Measurements from ENCODE around the gene SREK1IP1. TPM values are rescaled to one million over a fixed set of nuclear protein-coding genes. Genes with fewer than 3 reads are reported as not detected.

SREK1IP1 gene
- total and polyA plus RNA-seq, 9 of the 15 experiments (the other 6 are each of a cell fraction or from before 2014, with no cell fraction given) = 6.9 to 45.2 (median 21.7) TPM

DNA sequence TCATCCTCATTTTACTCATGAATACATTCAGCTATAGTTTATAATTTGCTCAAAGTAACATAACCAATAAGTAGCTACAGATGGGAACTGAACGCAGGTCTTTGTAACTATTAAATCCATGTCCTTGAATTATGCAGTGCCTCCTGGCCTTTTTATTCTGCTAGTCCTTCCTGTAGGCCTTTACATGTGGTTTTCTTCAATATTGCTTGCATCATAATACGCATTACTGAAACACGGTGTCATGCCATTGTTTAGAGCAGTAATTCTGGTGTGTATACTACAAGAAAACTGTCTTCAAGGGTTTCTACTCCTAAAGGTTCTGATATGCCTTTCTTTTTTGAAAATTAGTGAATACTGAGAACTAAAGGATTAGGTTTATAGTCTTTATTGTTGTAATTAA is 21.0 kb upstream of the SREK1IP1 start (continued):
- TF ChIP-seq, protein P1, sequence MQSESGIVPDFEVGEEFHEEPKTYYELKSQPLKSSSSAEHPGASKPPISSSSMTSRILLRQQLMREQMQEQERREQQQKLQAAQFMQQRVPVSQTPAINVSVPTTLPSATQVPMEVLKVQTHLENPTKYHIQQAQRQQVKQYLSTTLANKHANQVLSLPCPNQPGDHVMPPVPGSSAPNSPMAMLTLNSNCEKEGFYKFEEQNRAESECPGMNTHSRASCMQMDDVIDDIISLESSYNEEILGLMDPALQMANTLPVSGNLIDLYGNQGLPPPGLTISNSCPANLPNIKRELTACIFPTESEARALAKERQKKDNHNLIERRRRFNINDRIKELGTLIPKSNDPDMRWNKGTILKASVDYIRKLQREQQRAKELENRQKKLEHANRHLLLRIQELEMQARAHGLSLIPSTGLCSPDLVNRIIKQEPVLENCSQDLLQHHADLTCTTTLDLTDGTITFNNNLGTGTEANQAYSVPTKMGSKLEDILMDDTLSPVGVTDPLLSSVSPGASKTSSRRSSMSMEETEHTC (IDR thresholded peaks at IDR 0.05) = no peak
- TF ChIP-seq, protein P2, sequence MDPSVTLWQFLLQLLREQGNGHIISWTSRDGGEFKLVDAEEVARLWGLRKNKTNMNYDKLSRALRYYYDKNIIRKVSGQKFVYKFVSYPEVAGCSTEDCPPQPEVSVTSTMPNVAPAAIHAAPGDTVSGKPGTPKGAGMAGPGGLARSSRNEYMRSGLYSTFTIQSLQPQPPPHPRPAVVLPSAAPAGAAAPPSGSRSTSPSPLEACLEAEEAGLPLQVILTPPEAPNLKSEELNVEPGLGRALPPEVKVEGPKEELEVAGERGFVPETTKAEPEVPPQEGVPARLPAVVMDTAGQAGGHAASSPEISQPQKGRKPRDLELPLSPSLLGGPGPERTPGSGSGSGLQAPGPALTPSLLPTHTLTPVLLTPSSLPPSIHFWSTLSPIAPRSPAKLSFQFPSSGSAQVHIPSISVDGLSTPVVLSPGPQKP (CRISPR knock-in tag; IDR thresholded peaks at IDR 0.05) = no peak
- TF ChIP-seq, protein P3, sequence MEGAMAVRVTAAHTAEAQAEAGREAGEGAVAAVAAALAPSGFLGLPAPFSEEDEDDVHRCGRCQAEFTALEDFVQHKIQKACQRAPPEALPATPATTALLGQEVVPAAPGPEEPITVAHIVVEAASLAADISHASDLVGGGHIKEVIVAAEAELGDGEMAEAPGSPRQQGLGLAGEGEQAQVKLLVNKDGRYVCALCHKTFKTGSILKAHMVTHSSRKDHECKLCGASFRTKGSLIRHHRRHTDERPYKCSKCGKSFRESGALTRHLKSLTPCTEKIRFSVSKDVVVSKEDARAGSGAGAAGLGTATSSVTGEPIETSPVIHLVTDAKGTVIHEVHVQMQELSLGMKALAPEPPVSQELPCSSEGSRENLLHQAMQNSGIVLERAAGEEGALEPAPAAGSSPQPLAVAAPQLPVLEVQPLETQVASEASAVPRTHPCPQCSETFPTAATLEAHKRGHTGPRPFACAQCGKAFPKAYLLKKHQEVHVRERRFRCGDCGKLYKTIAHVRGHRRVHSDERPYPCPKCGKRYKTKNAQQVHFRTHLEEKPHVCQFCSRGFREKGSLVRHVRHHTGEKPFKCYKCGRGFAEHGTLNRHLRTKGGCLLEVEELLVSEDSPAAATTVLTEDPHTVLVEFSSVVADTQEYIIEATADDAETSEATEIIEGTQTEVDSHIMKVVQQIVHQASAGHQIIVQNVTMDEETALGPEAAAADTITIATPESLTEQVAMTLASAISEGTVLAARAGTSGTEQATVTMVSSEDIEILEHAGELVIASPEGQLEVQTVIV (CRISPR knock-in tag; IDR thresholded peaks at IDR 0.05; ENCODE audit: borderline replicate concordance) = no peak
- TF ChIP-seq POU5F1 (IDR thresholded peaks at IDR 0.05; ENCODE audit: borderline replicate concordance, low read depth, low read length, partially characterized antibody) (no peak), ETS2 (tag; IDR thresholded peaks at IDR 0.05; ENCODE audit: borderline replicate concordance, poor library complexity, severe bottlenecking) (no peak), ETV1 (tag; conservative IDR thresholded peaks at IDR 0.05; ENCODE audit: low read depth) (no peak), ZNF780A (CRISPR knock-in tag; IDR thresholded peaks at IDR 0.05) (no peak), SPI1 (IDR thresholded peaks at IDR 0.05; ENCODE audit: borderline replicate concordance, low read depth, low read length) (no peak)
